HPDE6-E6E7 (cell line): ENCODE results near the gene E2F7.

Experiments used
- DNase-seq: peaks from one replicate; pipeline ENCODE4 v3.0.0; 2011; ENCODE audit warnings: missing footprints; ENCODE audit errors: extremely low spot score

Gene E2F7

DNA sequence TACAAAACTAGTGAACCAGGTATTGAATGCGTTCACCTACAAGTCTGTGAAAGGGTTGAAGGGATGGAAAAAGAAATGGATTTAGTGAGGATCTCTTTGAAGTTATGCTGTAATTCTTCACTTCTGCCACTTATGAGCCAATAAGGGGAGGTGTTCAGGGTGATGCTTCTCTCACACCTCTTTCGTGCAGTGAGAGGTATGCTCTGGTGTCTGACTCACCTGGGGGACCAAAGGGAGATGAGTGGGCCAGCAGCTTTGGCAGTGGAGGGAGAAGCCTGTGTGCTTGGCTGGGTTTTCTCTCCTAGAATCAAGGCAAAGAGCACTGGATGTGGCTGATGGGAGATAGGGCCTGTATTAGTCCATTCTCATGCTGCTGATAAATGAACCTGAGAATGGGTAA, 45.4 kb downstream of the E2F7 start:
- DNase-seq: no peak

DNA sequence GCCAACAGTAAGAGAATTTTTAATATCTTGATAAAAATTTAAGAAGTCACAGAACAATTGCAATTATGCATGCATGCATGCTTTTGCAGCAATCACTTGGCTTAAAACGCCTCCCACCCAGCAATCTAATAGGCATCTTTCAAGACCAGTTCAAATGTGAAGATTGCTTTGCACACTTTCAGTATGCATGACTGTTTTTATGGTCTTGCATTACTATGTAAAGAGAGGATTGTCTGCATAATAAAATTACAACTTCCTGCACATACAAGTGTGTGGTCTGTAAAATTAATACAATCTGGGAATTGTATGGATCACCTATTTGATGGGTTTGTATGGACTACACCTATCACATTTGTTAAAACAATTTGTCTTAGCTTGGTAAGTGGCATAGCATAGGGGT, 48.8 kb downstream of the E2F7 start:
- no peak for DNase-seq

DNA sequence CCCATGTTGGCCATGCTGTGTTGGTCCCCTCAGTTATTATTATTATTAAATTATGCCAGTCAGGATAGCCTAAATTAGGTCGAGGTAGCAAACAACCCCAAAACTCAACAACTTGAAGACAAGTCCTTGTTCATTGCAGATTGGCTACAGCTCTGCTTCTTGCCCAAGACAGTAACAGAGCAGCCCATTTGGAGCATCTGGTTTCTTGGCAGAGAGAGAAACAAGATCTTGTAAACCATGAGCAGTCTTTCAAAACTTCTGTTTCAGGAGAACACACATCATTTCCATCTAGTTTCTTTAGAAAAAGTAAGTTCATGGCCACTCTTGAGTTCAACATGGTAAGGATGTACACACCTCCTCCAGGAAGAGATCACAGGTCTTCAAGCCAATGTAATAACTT, 52.3 kb downstream of the E2F7 start:
- no peak for DNase-seq

DNA sequence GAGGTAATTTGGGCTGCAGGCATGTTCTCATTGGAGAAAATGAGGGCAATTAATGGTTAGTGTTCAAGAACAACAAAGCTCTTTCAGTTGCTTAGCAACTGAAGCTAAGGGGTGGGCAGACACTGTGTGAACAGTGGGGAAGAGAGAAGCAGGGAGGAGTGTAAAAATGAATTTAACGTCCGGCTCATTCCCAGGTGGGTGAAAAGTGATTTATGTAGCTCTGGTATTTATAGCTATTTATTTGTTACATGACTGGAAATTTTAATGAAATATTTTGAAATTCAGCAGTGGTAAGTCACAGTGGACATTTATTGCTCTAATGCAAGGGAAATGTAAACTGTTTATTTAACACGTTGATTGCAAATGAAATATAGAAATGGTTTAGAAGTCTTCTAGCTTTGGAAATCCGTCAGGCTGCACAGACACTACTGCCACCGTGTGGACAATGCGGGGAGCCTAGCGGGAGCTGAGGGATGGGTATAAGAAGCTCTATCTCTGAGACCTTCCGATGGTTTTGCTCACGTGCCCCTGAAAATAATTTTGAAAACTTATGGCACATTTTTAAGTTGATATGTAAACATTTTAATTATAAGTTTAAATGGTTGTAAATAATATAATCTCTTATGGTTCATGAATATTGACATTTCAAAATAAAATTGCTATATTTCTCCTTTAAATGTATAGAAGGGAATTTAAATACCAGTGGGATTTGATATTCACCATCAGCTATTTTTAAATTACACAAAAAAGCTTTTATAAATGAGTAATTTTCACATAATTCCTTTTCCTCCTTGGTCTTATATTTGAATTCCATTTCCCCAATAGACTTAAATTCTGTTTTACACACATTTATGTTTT, 54.4 kb downstream of the E2F7 start:
- peak; percentile 56 for DNase-seq

DNA sequence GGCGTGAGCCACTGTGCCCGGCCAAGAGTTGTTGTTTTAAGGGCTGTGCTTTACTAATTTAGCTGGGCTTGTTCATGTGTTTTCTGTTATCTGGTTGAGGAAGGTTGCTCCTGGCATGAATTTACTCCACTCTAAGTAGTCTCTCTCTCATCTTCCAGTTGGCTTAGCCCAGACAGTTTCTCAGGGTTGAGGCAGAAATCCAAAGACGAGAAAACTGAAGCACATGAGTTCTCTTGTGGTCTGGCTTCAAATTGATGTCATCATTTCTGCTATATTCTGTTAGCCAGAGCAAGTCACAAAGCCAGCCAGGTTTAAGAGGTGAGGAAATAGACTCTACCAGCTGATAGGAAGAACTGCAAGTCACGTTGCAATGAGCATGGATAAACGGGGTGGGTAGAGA, 57.9 kb downstream of the E2F7 start:
- no peak for DNase-seq

DNA sequence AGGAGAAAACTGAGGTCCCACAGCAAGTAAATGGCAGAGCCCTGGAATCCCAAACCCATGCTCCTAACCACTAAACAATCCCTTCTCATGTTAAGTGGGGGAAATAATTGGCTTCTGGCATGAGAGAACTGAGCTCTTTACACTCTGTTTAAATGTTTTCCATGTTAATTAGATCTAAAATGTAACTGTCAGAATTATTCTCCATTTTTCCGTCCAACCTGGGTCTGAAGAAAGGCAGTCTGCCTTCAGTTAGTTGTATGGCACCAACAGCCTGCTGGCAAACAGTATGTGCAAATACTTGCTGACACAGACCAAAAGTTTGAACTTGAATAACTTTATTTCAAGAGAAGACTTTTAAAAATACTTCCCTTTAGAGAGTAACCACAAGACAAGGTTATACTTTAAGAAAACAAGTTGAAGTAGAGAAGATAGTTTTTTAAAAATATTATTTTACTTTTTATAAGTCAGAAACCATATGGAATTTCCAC, 59.7 kb downstream of the E2F7 start:
- no peak for DNase-seq

DNA sequence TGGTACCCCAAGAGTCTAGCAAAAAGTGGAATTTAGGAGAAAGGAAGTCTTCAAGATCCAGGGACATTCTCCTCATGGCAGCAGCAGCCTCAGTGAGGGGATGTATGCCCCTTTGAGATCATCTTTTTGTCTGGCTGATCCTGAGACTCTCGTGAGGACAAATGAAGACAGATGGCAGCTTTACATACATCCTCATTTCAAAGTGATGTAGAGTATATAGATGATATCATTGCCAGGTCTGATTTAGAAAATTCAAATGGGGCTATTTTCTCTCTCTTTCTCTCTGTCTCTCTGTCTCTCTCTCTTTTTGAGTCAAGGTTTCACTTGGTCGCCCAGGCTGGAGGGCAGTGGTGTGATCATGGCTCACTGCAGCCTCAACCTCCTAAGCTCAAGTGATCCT, 61.5 kb downstream of the E2F7 start:
- no peak for DNase-seq

DNA sequence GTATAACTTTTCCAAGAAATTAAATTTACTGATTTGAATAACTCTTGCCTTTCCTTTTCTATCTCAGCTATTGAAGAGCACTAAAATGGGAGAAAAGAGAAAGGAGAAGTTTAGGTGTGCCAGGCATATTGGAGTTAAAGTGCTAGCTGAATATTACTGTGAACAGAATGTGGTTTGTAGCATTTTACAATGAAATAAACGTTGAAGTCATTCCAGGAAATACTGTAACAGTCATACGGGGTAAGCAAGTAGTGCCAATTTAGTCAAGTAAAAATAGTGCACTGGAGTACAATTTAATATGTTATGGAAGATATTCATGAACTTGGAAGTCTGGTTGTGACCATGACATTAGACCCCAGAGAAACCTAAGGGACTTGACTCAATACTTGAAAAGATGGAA, 62.1 kb downstream of the E2F7 start:
- DNase-seq: no peak

DNA sequence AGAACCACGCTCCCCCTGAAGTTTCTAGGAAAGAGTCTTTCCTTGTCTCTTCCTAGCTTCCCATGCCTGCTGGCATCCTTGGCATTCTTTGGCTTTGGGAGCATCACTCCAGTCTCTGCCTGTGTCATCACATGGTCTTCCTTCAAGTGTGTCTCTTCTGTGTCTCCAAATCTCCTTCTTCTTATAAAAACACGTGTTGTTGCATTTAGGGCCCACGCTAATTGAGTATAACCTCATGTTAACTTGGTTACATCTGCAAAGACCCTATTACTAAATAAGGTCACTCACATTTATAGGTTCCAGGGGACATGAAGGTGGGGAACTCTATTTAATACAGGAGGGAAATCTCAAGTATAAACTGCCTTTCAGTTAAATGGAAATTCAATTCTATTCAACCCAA, 63.0 kb downstream of the E2F7 start:
- no peak for DNase-seq

DNA sequence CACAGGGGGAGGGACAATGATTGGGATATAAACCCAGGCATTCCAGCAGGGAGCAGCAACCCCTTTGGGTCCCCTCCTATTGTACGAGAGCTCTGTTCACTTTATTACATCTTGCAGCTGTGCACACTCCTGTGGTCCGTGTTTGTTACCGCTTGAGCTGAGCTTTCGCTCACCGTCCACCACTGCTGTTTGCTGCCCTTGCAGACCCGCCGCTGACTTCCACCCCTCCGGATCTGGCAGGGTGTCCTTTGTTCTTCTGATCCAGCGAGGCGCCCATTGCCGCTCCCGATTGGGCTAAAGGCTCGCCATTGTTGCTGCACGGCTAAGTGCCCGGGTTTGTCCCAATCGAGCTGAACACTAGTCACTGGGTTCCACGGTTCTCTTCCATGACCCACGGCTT, 64.1 kb downstream of the E2F7 start:
- no peak for DNase-seq

DNA sequence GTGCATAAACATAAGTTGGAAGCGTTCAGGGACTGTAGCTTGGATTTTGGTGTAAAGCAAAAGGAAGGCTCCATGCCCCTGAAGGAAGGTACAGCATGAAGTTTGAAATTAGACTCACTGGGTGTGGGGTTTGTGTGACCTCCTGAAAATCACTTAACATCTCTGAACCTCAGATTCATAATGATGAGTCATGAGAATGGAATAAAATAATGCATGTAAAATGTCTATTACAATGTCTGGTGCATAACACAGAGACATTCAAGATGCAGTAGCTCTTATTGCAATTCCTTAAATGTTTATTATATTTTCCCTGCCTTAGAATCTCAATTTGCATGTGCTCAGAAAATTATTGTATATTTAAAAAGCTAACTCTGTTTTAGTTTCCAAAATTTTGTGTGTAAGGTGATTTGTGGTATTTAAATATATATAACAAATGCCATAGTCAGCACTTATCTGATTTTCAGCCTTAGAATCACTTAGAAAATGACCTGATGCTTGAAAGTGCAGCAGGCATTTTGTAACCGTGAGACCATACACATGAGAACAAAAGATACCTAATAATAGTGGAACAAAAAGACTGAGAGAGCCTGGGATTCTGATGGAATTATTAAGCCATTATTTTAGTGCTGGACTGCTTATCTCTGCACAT, 66.3 kb downstream of the E2F7 start:
- no peak for DNase-seq

DNA sequence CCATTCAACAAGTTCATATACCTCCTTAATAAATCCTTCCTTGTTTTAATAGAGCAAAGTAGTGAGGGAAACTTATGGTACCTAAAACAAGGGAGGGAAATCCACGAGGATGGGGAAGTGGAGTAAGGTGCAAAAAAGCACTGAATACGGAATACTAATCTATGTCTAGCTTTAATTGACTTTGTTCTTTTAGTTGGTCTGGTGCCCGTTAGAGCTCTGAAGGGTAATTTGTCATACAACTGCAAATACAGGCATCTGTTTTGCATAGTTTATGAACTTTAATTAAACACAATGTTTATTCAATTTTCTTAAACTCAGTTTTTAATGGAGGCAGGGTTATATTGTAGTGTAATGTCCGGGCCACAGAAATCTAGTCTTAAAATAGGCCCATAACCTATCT, 67.0 kb downstream of the E2F7 start:
- no peak for DNase-seq

DNA sequence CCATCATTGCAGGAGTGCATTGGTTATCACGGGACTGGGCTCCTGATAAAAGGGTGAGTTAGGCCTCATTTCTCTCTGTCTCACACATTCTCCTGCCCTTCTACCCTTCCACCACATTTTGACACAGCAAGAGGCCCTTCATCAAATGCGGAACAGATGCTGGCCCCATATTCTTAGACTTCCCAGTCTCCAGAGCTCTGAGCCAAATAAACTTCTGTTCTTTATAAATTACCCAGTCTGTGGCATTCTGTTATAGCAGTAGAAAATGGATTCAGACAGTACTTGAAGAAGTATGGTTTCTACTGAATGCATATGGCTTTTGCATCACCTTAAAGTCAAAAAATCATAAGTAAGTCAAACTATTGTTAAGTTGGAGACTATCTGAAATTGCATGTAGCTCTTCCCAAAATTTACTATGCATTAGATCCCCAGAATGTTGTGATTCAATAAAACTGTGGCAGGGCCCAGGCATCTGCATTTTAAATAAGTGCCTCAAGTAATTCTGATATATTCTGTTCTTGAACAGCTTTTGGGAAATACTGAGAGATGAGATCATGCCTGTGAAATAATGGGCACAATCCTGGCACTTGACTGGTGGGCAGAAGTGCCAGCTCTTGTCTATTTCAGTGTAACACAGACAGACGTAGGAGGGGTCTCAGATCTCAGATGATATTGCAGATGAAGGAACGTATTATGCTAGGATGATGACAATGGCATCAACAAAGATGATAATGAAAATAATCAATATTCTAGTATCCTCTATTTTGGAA, 68.2 kb downstream of the E2F7 start:
- no peak for DNase-seq

DNA sequence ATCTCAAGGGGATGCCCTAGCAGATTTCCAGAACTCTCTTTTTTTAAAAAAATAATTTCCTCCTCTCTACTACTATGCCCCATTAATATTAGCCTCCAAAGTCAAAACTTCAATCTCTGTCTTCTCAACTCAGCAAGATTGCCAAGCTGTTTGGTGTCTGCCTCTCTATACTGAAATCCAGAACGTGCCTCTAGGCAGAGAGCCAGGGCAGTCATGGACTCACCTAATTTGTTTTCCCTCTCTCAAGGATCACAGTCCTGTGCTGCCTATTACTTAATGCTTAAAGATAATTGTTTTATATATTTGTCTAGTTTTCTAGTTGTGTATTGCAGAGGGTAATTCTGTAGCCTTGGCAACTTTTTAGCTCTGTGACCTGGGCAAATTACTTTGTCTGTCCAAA, 74.7 kb downstream of the E2F7 start:
- DNase-seq: no peak

DNA sequence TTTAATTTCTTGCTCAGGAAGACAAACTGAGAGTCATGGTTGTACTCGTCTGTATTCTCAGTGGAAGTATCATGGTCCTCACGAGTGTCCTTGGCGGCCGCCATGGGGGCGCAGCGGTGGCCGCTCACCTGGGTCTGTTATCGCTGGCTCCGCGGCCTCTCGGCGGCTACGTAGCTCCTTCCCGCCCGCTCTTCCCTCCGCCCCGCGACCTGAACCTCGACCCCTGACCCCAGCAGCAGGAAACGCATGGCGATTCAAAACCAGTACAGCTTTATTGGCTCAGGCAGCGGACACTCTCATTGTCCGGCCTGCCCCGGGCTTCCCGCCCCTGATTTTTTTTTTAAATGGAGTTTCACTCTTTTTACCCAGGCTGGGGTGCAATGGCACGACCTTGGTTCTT, 80.8 kb downstream of the E2F7 start:
- no peak for DNase-seq

DNA sequence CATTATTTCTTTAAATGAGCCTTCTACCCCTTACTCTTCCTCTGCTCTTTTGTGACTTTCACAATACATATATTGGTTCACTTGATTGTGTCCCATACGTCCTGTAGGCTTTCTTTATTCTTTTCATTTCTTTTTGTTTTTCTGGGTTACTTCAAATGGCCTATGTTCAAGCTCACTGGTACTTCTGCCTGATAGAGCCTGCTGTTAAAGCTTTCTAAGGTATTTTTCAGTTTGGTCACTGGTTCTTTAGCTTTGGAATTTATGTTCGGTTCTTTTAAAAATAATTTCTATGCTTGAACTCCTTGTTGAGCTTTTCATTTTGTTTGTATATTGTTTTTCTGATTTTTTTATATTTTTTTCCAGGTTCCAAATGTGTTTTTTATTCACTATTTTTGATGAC, 81.9 kb downstream of the E2F7 start:
- no peak for DNase-seq

DNA sequence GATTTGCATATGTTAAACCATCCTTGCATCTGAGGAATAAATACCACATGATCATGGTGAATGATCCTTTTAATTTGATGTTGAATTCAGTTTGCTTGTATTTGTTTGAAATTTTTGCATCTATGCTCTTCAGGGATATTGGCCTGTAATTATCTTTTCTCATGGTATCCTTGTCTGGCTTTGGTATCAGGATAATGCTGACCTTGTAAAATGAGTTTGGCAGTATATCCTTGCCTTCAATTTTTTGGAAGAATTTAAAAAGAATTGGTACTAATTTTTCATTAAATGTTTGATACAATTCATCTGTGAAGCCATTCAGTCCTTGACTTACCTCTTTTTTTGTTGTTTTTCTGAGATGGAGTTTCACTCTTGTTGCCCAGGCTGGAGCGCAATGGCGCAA, 85.2 kb downstream of the E2F7 start:
- no peak for DNase-seq

DNA sequence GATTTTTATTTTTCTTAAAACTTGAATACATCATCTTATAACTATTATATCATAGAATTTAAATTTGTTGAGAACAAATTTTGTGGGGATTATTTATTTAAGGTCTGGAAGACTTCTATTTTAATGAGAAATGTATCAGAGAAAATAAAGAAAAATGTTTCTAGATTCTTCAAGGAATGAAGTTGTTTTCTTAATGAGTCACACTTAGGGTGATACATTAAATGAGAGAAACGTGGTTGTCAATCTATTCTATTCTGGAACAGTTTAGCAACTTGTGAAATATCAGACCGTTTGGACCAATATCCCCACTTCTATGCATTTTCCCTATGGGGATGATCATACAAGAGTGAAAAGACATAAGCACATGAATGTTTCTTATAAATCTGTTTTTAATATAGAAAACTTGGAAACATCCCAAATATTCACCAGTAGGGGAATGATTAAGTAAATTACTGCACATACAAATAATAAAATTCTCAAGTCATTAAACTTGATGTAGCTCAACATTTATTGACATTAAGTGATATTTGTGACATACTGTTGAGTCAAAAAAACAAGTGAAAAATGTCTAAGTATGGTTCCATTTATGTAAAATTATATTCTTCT, 88.5 kb downstream of the E2F7 start:
- DNase-seq: no peak
